NCI-H460 (cell line): ENCODE measurements around the gene ZCCHC17. TPM values are rescaled to one million over a fixed set of nuclear protein-coding genes. Genes with fewer than 3 reads are reported as not detected.

Experiments used
- DNase-seq: peaks from one replicate; pipeline ENCODE4 v3.0.0-alpha.2; 2016; ENCODE audit warnings: low read depth; ENCODE audit errors: extremely low read depth
- total RNA-seq: library from RNA; depleted of rRNA; stranded (reverse); fragments of >200 nt; shearing (Covaris generic); gene quantifications from 2 replicates; pipeline ENCODE4 v1.2.3, GENCODE V29; 2014

The ZCCHC17 gene
- total RNA-seq, 1 experiment from 2014 or later, result 17.8 TPM

- DNase-seq, result no peak
These were observed 92.8 kb downstream of the ZCCHC17 start for GRCh38 chr1:31389616-31390015.

DNA sequence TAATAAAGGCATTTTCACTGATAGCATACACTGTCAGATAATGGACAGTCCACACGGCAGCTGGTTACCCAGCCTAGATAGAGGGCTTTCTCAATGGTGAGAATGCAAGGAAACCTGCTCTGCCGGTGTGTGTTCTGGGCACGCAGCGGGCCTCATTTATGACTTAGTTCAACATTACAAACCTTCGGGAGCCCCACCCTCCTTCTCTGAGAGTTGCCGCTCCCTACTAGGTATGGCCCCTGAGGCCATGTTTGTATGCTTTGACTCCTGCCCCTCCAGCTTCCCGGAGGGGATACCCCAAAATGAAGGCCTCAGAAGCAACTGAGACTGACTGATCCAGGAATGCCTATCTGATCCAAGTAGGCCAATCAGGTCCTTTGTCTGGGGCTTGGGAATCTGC, 93.2 kb downstream of the ZCCHC17 start:
- DNase-seq, result no peak

GRCh38 chr1:31393463-31393862, 96.6 kb downstream of the ZCCHC17 start:
- DNase-seq, result no peak

DNA sequence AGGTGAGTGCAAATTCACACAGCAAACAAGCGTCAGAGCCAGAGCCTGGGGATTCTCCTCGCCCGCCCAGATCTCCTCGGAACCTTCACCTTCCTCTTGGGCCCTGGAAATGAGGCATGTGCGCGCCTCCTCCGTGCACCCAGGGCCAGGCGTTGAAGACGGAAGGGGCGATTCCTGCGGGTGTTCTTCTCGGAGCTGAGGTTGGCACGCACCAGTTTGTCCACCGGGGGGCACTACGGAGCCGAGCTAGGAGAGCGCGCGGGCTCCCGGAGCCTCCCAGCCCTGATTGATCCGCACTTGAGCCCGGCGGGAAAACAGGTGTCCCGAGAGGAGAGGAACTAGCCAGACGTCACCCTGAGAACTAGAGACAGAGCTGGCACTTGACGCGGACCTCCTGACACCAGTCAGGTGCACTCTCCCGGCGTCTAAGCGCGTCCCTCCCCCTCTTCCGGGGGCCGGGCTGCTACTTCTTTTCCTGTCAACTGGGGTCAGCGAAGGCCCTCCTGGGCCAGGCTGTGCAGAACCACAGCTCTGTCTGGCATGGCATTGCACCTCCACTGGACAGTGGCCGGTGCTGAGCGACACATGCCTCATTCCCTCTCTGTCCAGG, 97.9 kb downstream of the ZCCHC17 start:
- DNase-seq, result peak; percentile 71

DNA sequence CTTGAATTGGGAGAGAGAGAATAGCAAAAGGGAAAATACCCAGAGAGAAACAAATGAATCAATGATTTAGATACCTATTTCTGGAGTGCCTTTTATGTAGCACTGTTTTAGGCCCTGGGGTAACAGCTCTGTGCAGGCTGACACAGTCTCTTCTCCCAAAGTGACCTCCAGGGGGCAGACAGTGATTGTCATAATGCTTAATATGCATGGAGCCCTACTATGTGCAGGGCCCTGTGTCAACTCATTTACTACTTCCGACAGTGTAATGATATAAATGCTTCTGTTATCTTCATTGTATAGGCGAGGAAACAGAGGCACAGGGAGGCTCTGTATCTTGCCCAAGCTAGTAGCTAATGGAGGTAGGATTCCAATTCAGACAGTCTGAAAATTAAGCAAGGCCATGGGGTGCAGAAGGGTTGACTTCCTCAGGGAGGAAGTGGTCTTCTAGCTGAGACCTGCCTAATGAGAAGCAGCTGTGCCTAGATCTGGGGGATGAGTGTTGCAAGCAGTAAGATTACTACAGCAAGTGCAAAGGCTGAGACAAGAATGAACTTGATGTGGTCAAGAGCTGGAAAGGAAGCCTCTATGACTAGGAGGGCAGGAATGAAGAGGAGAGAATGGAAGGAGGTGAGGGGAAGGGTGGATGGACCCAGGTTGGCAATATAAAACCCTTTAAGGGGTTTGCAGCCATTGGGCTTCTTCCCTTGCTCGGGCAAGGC, 100.0 kb downstream of the ZCCHC17 start:
- DNase-seq, result no peak

- no peak for DNase-seq
These were observed 100.7 kb downstream of the ZCCHC17 start for GRCh38 chr1:31397360-31398095.

DNA sequence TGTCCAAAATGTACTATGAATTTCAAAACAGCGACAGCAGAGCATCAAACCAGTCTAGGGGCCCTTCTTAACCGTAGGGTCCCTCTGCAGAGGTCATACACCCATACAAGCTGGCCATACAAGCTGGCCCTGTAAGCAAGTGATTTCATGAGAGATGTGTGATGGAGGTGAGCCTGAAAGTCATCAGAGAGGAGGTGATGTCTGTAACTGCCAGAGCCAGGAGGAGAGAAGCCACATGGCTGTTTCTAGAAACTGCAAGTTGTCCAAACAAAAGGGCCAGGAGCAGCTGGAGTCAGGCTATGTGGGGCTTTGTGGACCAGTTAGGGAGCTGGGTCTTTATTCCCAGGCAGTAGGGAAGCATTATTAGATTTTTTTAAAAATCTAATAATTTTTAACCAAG, 101.4 kb downstream of the ZCCHC17 start:
- no peak for DNase-seq

- no peak for DNase-seq
These were observed 103.1 kb downstream of the ZCCHC17 start for GRCh38 chr1:31399976-31400375.

DNA sequence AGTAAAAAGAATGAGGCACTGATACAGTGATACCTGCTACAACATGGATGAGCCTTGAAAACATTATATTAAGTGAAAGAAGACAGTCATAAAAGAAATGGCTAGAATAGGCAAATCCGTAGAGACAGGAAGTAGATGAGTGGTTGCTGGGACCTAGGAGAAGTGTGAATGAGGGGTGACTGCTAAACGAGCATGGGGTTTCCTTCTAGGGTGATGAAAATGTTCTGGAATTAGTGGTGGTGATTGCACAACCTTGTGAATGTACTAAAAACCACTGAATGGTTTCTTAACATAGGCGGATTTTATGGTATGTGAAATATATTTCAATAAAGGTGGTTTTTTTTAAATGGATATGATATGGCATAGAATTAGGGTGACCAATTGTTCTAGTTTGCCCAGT, 103.6 kb downstream of the ZCCHC17 start:
- DNase-seq, result no peak

DNA sequence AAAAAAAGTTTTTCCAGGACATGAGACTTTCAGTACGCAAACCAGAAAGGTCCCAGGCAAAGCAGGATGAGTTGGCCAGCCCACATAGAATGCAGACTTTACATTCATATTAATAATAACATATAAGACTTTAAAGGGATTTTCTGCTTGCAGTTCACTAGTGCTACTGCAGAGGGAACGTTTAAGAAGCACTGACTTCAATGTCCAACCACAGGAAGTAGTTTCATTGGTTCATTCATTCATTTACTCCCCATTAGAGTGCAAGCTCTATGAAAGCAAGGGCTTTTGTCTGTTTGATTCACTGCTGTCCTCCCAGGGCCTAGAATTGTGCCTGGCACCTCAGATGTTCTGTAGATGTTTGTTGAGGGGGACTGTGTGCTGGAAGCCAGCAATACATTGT, 104.4 kb downstream of the ZCCHC17 start:
- no peak for DNase-seq

DNA sequence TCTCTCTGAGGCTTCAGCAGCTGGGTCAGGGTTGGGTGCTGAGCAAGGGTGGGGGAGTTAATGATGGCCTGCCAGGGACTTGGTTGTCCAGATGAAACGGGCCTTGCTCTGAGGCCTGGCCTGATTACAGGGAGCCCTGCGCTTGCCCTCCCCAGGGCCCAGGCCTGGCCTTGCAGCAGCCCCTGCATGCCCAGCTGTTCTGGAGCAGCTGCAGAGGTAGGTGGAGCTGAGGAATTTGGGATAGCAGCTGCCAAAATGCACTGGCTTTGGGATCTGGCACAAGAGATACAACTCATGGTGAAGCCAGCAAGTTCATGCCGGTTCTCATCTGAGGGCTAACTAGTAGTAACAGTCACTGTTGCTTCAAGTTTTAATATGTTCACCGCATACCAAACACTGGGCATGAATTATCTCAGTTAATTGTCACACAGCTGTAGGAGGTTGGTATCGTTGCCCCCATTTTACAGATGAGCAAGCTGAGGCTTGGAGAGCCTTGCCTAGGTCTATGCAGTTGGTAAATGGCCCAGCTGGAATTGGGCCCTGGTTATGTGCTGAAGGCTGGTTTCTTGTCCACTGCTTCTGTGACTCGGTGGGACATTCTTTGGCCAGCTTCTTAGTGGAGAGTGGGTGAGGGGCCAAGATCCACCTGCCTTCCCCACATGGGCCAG, 108.9 kb downstream of the ZCCHC17 start:
- no peak for DNase-seq

- no peak for DNase-seq
These were observed 110.3 kb downstream of the ZCCHC17 start for GRCh38 chr1:31407029-31407626.

DNA sequence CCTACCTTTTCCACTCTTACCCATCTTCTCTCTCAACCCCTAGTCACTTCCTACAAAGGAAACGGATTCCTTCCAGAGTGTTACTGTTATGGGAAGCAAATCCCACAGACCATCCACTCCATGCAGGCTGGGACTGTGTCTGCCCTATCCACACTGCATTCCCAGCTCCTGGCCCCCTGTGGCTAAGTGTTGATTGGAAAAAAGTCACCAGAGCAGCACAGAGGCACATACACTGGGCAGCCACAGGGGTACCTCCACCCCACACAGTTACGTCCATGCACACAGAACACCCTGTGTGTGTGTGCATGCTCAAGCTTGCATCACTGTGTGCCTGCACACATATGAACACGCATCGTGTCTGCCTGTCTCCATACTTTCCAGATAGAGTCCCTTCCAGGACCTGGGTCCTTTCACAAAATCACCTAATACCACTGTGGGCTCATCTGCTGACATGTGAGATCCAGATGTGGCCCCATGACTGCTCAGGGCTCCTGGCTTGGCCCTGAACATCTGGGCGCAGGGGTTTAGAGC, 112.0 kb downstream of the ZCCHC17 start:
- no peak for DNase-seq

- DNase-seq, result no peak
These were observed 113.4 kb downstream of the ZCCHC17 start for GRCh38 chr1:31409946-31410858.

DNA sequence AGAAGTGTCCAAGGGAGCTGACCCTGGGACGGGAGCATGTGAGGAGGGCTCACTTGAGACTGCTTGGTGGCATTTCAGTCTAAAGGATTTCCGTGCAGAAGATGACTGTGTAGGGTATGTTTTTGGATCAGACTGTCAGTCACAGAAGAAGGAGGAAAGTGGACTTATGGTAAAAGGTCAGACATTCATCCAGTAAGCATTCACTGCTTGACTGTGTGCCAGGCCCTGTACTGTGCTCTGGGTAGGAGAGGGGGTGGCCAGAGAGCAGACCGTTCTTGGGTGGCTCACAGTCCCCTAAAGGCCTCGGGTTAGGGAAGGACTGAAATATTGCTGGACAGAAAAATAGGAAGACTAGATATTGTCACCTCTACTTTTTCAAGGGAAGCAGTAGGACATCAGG, 114.0 kb downstream of the ZCCHC17 start:
- DNase-seq, result no peak

GRCh38 chr1:31412205-31412604, 115.4 kb downstream of the ZCCHC17 start:
- no peak for DNase-seq

GRCh38 chr1:31412732-31413404, 116.0 kb downstream of the ZCCHC17 start, which contains the start of gene SERINC2:
Gene SERINC2, plus strand, starts transcription at chr1:31413213. Its CDS starts 53 bp downstream, at chr1:31413266.
- peak; percentile 7 for DNase-seq

DNA sequence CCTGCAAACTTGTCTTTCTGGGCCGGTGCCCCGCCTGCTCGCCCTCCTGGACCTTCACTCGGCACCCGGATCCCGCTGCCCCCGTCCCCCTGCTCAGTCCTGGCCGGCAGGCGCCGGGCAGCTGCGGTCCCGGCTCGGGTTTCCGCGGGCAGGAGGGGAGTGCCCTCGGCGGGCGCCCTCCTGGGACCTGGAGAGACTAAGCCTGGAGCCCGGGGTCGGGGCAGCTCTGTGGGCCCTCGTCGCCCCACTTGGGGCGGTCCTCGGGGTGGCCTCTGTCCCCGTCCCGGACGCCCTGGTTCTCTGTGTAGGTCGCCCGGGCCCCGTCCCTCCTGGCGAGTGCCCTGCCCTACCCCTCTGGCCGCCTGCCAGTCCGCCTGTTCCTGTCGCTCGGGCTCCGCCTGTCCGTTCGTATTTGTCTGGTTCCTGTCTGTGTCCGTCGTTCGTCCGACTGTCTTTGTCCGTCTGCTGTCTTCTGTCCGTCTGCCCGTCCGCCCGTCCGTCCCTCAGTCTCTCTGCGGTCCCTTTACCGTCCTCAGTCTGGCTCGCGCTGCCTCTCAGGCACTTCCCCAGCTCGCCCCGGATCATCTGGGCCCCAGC, 116.7 kb downstream of the ZCCHC17 start:
- DNase-seq, result peak; percentile 26
